ENCODE data around the gene ZSCAN21. TPM values are rescaled to one million over a fixed set of nuclear protein-coding genes. Genes with fewer than 3 reads are reported as not detected.

Gene ZSCAN21
- total RNA-seq, 2 donors from 2014 or later, result 9.3 to 16.6 TPM

DNA sequence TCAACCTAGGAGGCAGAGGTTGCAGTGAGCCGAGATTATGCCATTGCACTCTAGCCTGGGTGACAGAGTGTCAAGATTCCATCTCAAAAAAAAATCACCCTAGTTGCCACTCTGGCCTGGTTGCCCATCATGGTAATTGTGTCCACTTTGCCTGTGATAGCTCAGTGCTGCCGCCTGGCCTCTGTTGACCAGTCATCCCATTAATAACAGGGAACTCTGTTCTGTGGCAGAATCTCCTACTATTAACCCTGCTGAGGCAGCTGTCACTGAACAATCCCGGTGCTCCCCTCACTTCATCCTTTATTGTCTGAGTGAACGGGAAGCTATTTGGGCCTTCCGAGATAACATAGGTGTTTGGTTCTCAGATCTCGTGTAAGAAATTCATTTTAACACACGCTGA is 17.4 kb downstream of the ZSCAN21 start:
- Histone ChIP-seq H3K36me3 (peaks cover 40% of the 10 kb centered on the region), H3K27me3 (replicated peaks; ENCODE audit: insufficient read depth) (no peaks in the 10 kb centered on the region)
- no peak for DNase-seq (ENCODE audit: low spot score)

GRCh38 chr7:100069991-100070390 is 20.4 kb downstream of the ZSCAN21 start:
- H3K4me1 ChIP-seq (ENCODE audit: control insufficient read depth in 1 of 2, low read depth in 2 of 2), result peaks cover 0 to 8% of the 10 kb centered on the region in 2 donors
- H3K27ac ChIP-seq, result no peak overlapping the region
- TF ChIP-seq CTCF (IDR thresholded peaks at IDR 0.05), result no peak
- H3K36me3 ChIP-seq, result peaks cover 54% of the 10 kb centered on the region
- no peak for ATAC-seq (ENCODE audit: insufficient number of reproducible peaks, low FRiP score, low read depth)
- H3K27me3 ChIP-seq (replicated peaks; ENCODE audit: insufficient read depth), result no peaks in the 10 kb centered on the region
- peaks cover 13% of the 10 kb centered on the region for H3K9me3 ChIP-seq
- DNase-seq (ENCODE audit: low spot score), result no peak
- no peak overlapping the region for H3K4me3 ChIP-seq

More for the DNA sequence above, 17.4 kb downstream of the ZSCAN21 start:
- ATAC-seq (ENCODE audit: insufficient number of reproducible peaks, low FRiP score, low read depth), result no peak
- TF ChIP-seq CTCF (IDR thresholded peaks at IDR 0.05), result no peak
- H3K4me1 ChIP-seq (ENCODE audit: control insufficient read depth in 1 of 2, low read depth in 2 of 2), result peaks cover 0 to 8% of the 10 kb centered on the region in 2 donors
- no peak overlapping the region for H3K27ac ChIP-seq
- H3K4me3 ChIP-seq, result no peak overlapping the region
- peaks cover 8% of the 10 kb centered on the region for H3K9me3 ChIP-seq

DNA sequence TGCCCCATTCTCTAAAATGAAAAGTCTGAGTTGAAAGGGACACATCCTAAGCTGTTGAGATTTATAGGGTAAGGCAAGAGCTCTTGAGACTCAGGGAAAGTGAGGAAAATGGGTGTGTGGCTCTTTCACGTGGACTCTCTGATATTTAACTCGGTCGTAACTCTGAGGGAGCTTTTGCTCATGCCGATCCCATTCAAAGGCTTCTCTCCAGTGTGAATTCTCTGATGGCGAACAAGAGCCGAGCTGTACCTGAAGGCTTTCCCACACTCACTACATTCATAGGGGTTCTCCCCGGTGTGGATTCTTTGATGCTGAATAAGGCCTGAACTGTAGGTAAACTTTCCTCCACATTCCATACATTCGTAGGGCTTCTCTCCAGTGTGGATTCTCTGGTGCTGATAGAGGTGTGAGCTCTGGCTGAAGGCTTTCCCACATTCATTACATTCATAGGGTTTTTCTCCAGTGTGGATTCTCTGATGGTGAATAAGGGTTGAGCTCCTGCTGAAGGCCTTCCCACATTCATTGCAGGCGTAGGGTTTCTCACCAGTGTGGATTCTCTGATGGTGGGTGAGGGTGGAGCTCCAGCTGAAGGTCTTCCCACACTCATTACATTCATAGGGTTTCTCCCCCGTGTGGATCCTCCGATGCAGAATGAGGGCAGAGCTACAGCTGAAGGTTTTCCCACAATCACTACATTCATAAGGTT is 21.6 kb downstream of the ZSCAN21 start:
- ATAC-seq (ENCODE audit: insufficient number of reproducible peaks, low FRiP score, low read depth) (no peak), DNase-seq (ENCODE audit: low spot score) (no peak)
- Histone ChIP-seq H3K27me3 (replicated peaks; ENCODE audit: insufficient read depth) (no peaks in the 10 kb centered on the region), H3K4me3 (no peak overlapping the region), H3K36me3 (peaks cover 66% of the 10 kb centered on the region), H3K27ac (no peak overlapping the region), H3K9me3 (peaks cover 13% of the 10 kb centered on the region), H3K4me1 (ENCODE audit: control insufficient read depth in 1 of 2, low read depth in 2 of 2) (peaks cover 0 to under 1% of the 10 kb centered on the region in 2 donors)
- no peak for TF ChIP-seq CTCF (IDR thresholded peaks at IDR 0.05)

GRCh38 chr7:100072462-100072861 is 22.9 kb downstream of the ZSCAN21 start:
- H3K27ac ChIP-seq, result no peak overlapping the region
- peaks cover 77% of the 10 kb centered on the region for H3K36me3 ChIP-seq
- DNase-seq (ENCODE audit: low spot score) (no peak), ATAC-seq (ENCODE audit: insufficient number of reproducible peaks, low FRiP score, low read depth) (no peak)
- TF ChIP-seq CTCF (IDR thresholded peaks at IDR 0.05), result no peak
- no peak overlapping the region for H3K4me3 ChIP-seq
- H3K27me3 ChIP-seq (replicated peaks; ENCODE audit: insufficient read depth), result no peaks in the 10 kb centered on the region
- H3K9me3 ChIP-seq, result peaks cover 13% of the 10 kb centered on the region
- H3K4me1 ChIP-seq (ENCODE audit: control insufficient read depth in 1 of 2, low read depth in 2 of 2), result no peaks in the 10 kb centered on the region

DNA sequence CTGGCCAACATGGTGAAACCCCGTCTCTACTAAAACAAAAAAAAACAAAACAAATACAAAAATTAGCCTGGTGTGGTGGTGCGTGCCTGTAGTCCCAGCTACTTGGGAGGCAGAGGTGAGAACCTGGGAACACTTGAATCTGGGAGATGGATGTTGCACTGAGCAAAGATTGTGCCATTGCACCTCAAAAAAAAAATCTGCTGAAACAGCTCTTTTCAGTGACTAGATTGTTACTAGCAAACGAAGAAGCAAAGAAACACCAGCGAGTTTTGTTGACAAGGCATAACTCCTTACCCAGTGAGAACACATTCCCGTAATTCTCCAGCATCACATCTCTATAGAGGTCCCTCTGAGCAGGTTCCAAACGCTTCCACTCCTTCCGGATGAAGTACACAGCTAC is 25.3 kb downstream of the ZSCAN21 start:
- Histone ChIP-seq H3K4me1 (ENCODE audit: control insufficient read depth in 1 of 2, low read depth in 2 of 2) (peaks cover 4 to 11% of the 10 kb centered on the region in 2 donors), H3K9me3 (peaks cover 13% of the 10 kb centered on the region), H3K27me3 (replicated peaks; ENCODE audit: insufficient read depth) (no peaks in the 10 kb centered on the region), H3K4me3 (no peak overlapping the region), H3K27ac (no peak overlapping the region), H3K36me3 (peaks cover 77% of the 10 kb centered on the region)
- ATAC-seq (ENCODE audit: insufficient number of reproducible peaks, low FRiP score, low read depth) (no peak), DNase-seq (ENCODE audit: low spot score) (no peak)
- TF ChIP-seq CTCF (IDR thresholded peaks at IDR 0.05), result no peak

Data from thoracic aorta (tissue), 2 donors.